Measurements from ENCODE around the gene TSHZ2. TPM values are rescaled to one million over a fixed set of nuclear protein-coding genes. Genes with fewer than 3 reads are reported as not detected.

TSHZ2 gene
- total RNA-seq, 1 experiment from 2014 or later = 0.07 TPM

DNA sequence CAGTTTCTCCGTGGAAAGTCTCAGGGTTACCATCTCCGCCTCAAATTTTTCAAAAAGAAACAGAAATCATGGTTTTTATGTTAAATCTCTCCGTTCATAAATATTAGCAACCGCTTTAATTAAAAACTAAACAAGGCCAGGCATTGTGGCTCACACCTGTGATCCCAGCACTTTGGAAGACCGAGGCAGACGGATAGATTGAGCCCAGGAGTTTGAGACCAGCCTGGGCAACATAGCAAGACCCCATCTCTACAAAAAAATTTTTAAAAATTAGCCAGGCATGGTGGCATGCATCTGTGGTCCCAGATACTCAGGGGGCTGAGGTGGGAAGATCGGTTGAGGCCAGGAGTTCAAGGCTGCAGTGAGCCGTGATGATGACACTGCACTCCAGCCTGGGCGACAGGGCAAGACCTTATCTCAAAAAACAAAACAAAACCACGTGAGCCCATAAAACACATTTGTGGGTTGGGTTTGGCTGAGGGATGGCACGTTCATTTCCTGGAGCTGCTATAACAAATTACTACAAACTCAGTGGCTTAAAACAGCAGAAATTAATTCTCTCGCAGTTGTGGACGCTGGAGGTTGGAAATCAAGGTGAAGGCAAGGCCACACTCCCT lies 398.3 kb downstream of the TSHZ2 start:
- H3K27ac Mint-ChIP-seq = no peak overlapping the region
- Histone ChIP-seq H4K5ac (ENCODE audit: insufficient read length, low read depth, low read length) (no peak overlapping the region), H2BK5ac (ENCODE audit: insufficient read length, low read length) (no peak overlapping the region), H3K27ac (ENCODE audit: insufficient read length, low read depth, low read length) (no peak overlapping the region), H3K23ac (ENCODE audit: insufficient read length, low read depth, low read length) (no peak overlapping the region), H4K20me1 (ENCODE audit: control insufficient read depth, insufficient read depth, insufficient read length) (no peaks in the 10 kb centered on the region), H2BK12ac (ENCODE audit: insufficient read length, low read depth, low read length) (no peak overlapping the region), H2BK20ac (ENCODE audit: low read depth, low read length, poor library complexity, severe bottlenecking) (no peak overlapping the region), H3T11ph (ENCODE audit: low read length) (no peak overlapping the region), H3K27me3 (ENCODE audit: insufficient read depth, low read length) (no peaks in the 10 kb centered on the region), H3K79me2 (ENCODE audit: insufficient read depth, low read length) (no peaks in the 10 kb centered on the region), H3K9me3 (ENCODE audit: control insufficient read depth, low read depth, low read length) (no peaks in the 10 kb centered on the region), H3K4ac (ENCODE audit: low read depth, low read length) (no peak overlapping the region), H3K18ac (ENCODE audit: insufficient read length, low read depth, low read length) (no peak overlapping the region), H3K9ac (ENCODE audit: extremely low read depth, insufficient read length, low read length) (no peak overlapping the region), H3K23me2 (ENCODE audit: insufficient read length, low read depth, low read length, poor library complexity, severe bottlenecking) (no peaks in the 10 kb centered on the region), H2AFZ (ENCODE audit: low read length) (no peak overlapping the region), H2AK5ac (ENCODE audit: insufficient read length, low read length) (no peak overlapping the region), H2BK120ac (ENCODE audit: low read depth, low read length, poor library complexity, severe bottlenecking) (no peak overlapping the region), H2BK15ac (ENCODE audit: low read depth, low read length) (no peak overlapping the region), H3K79me1 (ENCODE audit: insufficient read depth, low read depth, low read length, poor library complexity, severe bottlenecking) (no peaks in the 10 kb centered on the region), H4K91ac (ENCODE audit: insufficient read length, low read depth, low read length) (no peak overlapping the region), H3K56ac (ENCODE audit: insufficient read length, low read depth, low read length) (no peak overlapping the region), H4K8ac (replicated peaks; ENCODE audit: insufficient read length, low read depth, low read length) (no peak overlapping the region), H3K14ac (ENCODE audit: insufficient read depth, low read length) (no peak overlapping the region), H3K4me2 (ENCODE audit: insufficient read depth, insufficient read length, low read length) (no peak overlapping the region), H3K4me1 (ENCODE audit: insufficient read depth, low read length) (no peaks in the 10 kb centered on the region)
- no CpG with 5 or more reads among the region's 13 CpGs for WGBS (ENCODE audit: extremely low coverage, insufficient read length, low lambda C conversion rate)
- H3K36me3 Mint-ChIP-seq (ENCODE audit: insufficient read depth in 1 of 3, low read depth in 3 of 3) = no peaks in the 10 kb centered on the region
- TF ChIP-seq, protein P1, sequence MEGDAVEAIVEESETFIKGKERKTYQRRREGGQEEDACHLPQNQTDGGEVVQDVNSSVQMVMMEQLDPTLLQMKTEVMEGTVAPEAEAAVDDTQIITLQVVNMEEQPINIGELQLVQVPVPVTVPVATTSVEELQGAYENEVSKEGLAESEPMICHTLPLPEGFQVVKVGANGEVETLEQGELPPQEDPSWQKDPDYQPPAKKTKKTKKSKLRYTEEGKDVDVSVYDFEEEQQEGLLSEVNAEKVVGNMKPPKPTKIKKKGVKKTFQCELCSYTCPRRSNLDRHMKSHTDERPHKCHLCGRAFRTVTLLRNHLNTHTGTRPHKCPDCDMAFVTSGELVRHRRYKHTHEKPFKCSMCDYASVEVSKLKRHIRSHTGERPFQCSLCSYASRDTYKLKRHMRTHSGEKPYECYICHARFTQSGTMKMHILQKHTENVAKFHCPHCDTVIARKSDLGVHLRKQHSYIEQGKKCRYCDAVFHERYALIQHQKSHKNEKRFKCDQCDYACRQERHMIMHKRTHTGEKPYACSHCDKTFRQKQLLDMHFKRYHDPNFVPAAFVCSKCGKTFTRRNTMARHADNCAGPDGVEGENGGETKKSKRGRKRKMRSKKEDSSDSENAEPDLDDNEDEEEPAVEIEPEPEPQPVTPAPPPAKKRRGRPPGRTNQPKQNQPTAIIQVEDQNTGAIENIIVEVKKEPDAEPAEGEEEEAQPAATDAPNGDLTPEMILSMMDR (conservative IDR thresholded peaks at IDR 0.05) = no peak
- H3K4me3 Mint-ChIP-seq = no peak overlapping the region
- no peaks in the 10 kb centered on the region for H3K9me3 Mint-ChIP-seq
- no peak for DNase-seq
- no peaks in the 10 kb centered on the region for H3K27me3 Mint-ChIP-seq (ENCODE audit: low read depth)
- H3K4me1 Mint-ChIP-seq = peaks cover 5% of the 10 kb centered on the region in 2 experiments; a peak in 3 of 4 replicates

Measured in H9 (cell line).